Upper lobe of left lung (tissue), 6 donors: ENCODE results near the gene RALGAPB. TPM values are rescaled to one million over a fixed set of nuclear protein-coding genes. Genes with fewer than 3 reads are reported as not detected.
"Not testable (repeated sequence)": the region's sequence is repeated elsewhere in the genome, so short reads cannot be mapped to it uniquely, and the experiment has no call there.

ENCODE experiments used
- ATAC-seq, 2 donors: fragments of 200-7000 bp; cut with Tn5 transposase; one replicate each; pipeline ENCODE4 v1.9.1; 2022; ENCODE audit warnings: mild to moderate bottlenecking in 2 of 2, moderate library complexity in 2 of 2; ENCODE audit not compliant: low FRiP score in 2 of 2
- DNase-seq, 2 donors: peaks; one replicate each; pipeline ENCODE4 v3.0.0-alpha.2; 2019 to 2020
- H3K27ac ChIP-seq, 4 donors: fragments of 200-600 bp; sonication (generic); one replicate each; pipeline ENCODE4 v1.5.1; 2016 to 2019
- H3K27me3 ChIP-seq, 4 donors: fragments of 200-600 bp; sonication (generic); one replicate each; pipeline ENCODE4 v1.5.1; 2017 to 2019
- H3K36me3 ChIP-seq, 4 donors: fragments of 200-600 bp; sonication (generic); one replicate each; pipeline ENCODE4 v1.5.1; 2016 to 2019
- H3K4me1 ChIP-seq, 4 donors: fragments of 200-600 bp; sonication (generic); one replicate each; pipeline ENCODE4 v1.5.1; 2018 to 2019
- H3K4me3 ChIP-seq, 4 donors: fragments of 200-600 bp; sonication (generic); one replicate each; pipeline ENCODE4 v1.5.1; 2017 to 2019; ENCODE audit warnings: mild to moderate bottlenecking in 2 of 4, moderate library complexity in 1 of 4
- H3K9me3 ChIP-seq, 4 donors: fragments of 200-600 bp; sonication (generic); one replicate each; pipeline ENCODE4 v1.5.1; 2018 to 2019
- EP300 ChIP-seq, 4 donors: sonication (generic); formaldehyde crosslinking; IDR thresholded peaks; one replicate each; pipeline ENCODE4 v1.5.1; 2017; ENCODE audit warnings: antibody characterized with exemption in 4 of 4, control low read depth in 2 of 4
- POLR2A ChIP-seq, 4 donors: fragments of 450-650 bp; IDR thresholded peaks; one replicate each; pipeline ENCODE4 v1.5.1; 2016 to 2017; ENCODE audit warnings: antibody characterized with exemption in 4 of 4, mild to moderate bottlenecking in 2 of 4
- POLR2AphosphoS5 ChIP-seq, 2 donors: sonication (generic); formaldehyde crosslinking; IDR thresholded peaks; one replicate each; pipeline ENCODE4 v1.5.1; 2017; ENCODE audit warnings: antibody characterized with exemption in 2 of 2
- WGBS, 2 donors: methylation state at CpG; one replicate each; pipeline ENCODE4 v1.1.5; 2017 to 2018; 5-methylcytosine and 5-hydroxymethylcytosine counted together
- total RNA-seq, 6 donors: library from RNA; depleted of rRNA in 4 of 6; stranded (reverse); fragments of >200 nt in 4 of 6; gene quantifications; one replicate each; pipeline versions ENCODE4 v1.1.0 to v1.2.1, GENCODE V29; 2016 to 2021
- TF ChIP-seq, protein P1 (sequence below), 6 experiments: fragments of 450-650 bp in 4 of 6; fragments of 200-600 bp in 2 of 6; sonication (generic) in 2 of 6; IDR thresholded peaks; one replicate each; pipeline ENCODE4 v1.5.1; 2016 to 2019; ENCODE audit warnings: antibody characterized with exemption in 6 of 6
- donor health status: DM: no; HTN: no; CAD: no; lungs with moderate emphysema.
- donor health status: DM: no; HTN: yes; CAD: no; lungs with severe emphysema.

Gene RALGAPB
- total RNA-seq, 6 donors from 2014 or later: 27.0 to 76.5 (median 32.1) TPM

DNA sequence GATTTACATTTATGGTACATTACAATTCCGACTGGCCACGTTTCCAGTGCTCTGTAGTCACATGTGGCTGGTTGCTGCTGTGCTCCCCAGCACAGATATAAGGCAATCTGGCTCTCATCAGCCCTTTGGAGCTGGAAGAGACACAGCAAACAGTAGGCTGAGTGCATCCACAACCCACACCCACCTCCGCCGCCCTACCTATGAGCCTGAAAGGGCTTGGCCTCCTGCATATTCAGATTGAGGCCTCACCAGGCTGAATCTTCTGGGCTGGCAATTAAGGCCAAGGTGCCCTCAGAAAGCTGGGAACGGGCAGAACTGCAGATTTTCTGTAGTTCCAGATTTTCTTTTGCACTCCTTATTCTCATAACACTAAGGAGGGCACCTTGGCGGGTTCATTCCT is 34.8 kb upstream of the RALGAPB start:
- no peak for ATAC-seq
- 83 to 86% methylated on average over 5 to 6 of the region's 6 CpGs for WGBS, 2 donors
- H3K4me1 ChIP-seq: peaks cover 13 to 22% (median 15%) of the 10 kb centered on the region in 4 donors
- H3K36me3 ChIP-seq: peaks cover 0 to 15% (median 10%) of the 10 kb centered on the region in 4 donors
- H3K27ac ChIP-seq: no peak overlapping the region
- no peak overlapping the region for H3K4me3 ChIP-seq
- no peaks in the 10 kb centered on the region for H3K9me3 ChIP-seq
- TF ChIP-seq POLR2A (IDR thresholded peaks at IDR 0.05): no peak
- TF ChIP-seq, protein P1, sequence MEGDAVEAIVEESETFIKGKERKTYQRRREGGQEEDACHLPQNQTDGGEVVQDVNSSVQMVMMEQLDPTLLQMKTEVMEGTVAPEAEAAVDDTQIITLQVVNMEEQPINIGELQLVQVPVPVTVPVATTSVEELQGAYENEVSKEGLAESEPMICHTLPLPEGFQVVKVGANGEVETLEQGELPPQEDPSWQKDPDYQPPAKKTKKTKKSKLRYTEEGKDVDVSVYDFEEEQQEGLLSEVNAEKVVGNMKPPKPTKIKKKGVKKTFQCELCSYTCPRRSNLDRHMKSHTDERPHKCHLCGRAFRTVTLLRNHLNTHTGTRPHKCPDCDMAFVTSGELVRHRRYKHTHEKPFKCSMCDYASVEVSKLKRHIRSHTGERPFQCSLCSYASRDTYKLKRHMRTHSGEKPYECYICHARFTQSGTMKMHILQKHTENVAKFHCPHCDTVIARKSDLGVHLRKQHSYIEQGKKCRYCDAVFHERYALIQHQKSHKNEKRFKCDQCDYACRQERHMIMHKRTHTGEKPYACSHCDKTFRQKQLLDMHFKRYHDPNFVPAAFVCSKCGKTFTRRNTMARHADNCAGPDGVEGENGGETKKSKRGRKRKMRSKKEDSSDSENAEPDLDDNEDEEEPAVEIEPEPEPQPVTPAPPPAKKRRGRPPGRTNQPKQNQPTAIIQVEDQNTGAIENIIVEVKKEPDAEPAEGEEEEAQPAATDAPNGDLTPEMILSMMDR (IDR thresholded peaks at IDR 0.05): no peak
- TF ChIP-seq EP300 (IDR thresholded peaks at IDR 0.05): no peak
- TF ChIP-seq POLR2AphosphoS5 (IDR thresholded peaks at IDR 0.05): no peak
- no peaks in the 10 kb centered on the region for H3K27me3 ChIP-seq
- DNase-seq: no peak

DNA sequence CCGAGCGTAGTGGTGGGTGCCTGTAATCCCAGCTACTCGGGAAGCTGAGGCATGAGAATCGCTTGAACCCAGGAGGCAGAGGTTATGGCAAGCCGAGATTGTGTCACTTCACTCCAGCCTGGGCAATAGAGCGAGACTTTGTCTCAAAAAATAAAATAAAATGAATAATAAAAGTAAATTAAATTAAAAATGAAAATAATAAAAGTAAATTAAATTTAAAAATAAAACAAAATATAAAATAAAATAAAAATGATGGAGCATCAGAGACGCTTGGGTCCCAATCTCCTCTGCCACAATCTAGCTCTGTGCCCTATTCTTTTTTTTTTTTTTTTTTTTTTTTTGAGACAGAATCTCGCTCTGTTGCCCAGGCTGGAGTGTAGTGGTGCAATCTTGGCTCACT is 31.5 kb upstream of the RALGAPB start:
- not testable (repeated sequence) for ATAC-seq
- 93 to 97% methylated on average over 8 of the region's 8 CpGs for WGBS, 2 donors

DNA sequence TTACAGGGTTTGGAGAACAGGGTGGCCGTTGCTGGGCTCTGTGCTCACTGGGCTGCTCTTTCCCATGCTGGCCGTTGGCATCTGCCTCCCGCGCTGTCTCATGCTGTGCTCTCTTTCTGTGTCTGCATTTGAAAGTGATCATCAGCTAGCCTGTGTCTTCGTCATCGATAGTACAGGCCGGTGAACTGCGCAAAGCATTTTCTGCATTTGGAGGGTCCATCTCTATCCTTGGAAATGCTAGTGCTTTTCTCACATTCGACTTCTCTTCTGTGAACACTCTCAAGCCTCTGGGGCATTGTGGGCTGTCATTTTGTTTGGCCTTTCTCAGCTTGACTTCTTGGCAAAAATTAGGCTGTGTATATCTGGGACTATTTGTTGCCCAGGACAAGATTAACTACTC is 30.7 kb upstream of the RALGAPB start:
- no peaks in the 10 kb centered on the region for H3K9me3 ChIP-seq
- H3K36me3 ChIP-seq: no peaks in the 10 kb centered on the region
- peaks cover 0 to 7% (median 2%) of the 10 kb centered on the region in 4 donors for H3K4me1 ChIP-seq
- H3K27me3 ChIP-seq: no peaks in the 10 kb centered on the region
- DNase-seq (no peak), ATAC-seq (no peak)
- no peak overlapping the region for H3K27ac ChIP-seq
- no peak for TF ChIP-seq POLR2AphosphoS5 (IDR thresholded peaks at IDR 0.05)
- TF ChIP-seq POLR2A (IDR thresholded peaks at IDR 0.05): no peak
- no peak overlapping the region for H3K4me3 ChIP-seq
- 67 to 72% methylated on average over 9 of the region's 9 CpGs for WGBS, 2 donors

More for the DNA sequence above, 31.5 kb upstream of the RALGAPB start:
- not testable (repeated sequence) for H3K36me3 ChIP-seq, DNase-seq, H3K27me3 ChIP-seq, H3K27ac ChIP-seq, H3K9me3 ChIP-seq, H3K4me3 ChIP-seq, H3K4me1 ChIP-seq

DNA sequence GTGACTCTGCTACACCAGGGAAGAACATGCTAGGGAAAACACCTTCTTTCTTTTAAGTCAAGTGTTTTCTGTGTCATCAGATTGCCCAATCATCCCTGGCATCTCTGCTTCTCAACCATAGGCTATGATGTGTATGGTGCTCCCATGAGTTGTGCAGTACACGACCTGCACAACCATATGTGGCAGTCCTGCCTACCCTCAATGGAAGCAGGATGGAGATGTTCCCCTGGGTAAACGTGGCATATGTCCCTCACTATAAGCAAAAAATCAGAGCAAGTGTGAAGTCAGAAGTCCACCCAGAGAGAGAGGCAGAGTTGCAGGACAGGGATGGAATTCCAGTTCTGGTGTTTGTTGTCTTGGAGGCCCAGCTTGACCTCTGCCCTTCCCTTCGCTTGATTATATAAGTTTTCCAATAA is 27.3 kb upstream of the RALGAPB start:
- Histone ChIP-seq H3K27me3 (no peaks in the 10 kb centered on the region), H3K9me3 (no peaks in the 10 kb centered on the region), H3K4me1 (peaks cover 12 to 29% (median 13%) of the 10 kb centered on the region in 4 donors), H3K4me3 (no peak overlapping the region), H3K36me3 (peaks cover 0 to 20% (median 3%) of the 10 kb centered on the region in 4 donors), H3K27ac (no peak overlapping the region)
- DNase-seq (no peak), ATAC-seq (no peak)
- 78 to 79% methylated on average over 3 of the region's 3 CpGs for WGBS, 2 donors
- TF ChIP-seq EP300 (IDR thresholded peaks at IDR 0.05): no peak
- TF ChIP-seq, protein P1 (IDR thresholded peaks at IDR 0.05): no peak
- TF ChIP-seq POLR2A (IDR thresholded peaks at IDR 0.05): no peak
- no peak for TF ChIP-seq POLR2AphosphoS5 (IDR thresholded peaks at IDR 0.05)

DNA sequence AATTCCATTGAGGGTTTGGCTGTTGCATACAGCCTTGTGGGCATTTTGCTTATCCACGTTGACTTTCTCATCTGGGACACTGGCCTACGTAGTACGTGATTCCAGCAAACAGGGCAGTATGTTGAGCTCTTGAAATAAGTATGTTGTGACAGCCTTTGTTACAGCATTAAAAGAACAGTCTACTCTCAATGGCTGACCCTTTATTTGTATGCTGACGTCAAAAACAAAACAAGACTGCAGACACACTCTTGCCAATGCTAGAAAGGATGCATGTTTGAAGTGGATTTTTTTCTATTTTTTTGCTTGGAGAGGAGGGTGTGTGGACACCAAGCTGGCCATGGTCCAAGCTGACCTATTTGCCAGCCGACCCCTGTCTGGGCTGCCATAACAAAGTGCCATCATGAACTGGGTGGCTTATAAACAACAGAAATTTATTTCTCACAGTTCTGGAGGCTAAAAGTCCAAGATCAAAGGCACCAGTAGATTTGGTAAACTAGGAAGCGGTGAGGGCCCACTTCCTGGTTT is 26.7 kb upstream of the RALGAPB start:
- Histone ChIP-seq H3K27me3 (no peaks in the 10 kb centered on the region), H3K9me3 (no peaks in the 10 kb centered on the region), H3K4me1 (peaks cover 12 to 29% (median 13%) of the 10 kb centered on the region in 4 donors), H3K36me3 (peaks cover 0 to 23% (median 8%) of the 10 kb centered on the region in 4 donors), H3K27ac (peak overlapping the region in 2 of 4 donors; percentile 89 to 92), H3K4me3 (peak overlapping the region in 3 of 4 donors; percentile 76 to 91 (median 79))
- no peak for ATAC-seq
- TF ChIP-seq EP300 (IDR thresholded peaks at IDR 0.05): no peak
- TF ChIP-seq, protein P1 (IDR thresholded peaks at IDR 0.05): no peak
- no peak for TF ChIP-seq POLR2AphosphoS5 (IDR thresholded peaks at IDR 0.05)
- TF ChIP-seq POLR2A (IDR thresholded peaks at IDR 0.05): no peak
- 68 to 77% methylated on average over 6 of the region's 6 CpGs for WGBS, 2 donors
- DNase-seq: no peak
